HCT116 (cell line): ENCODE results near the gene MARS1. TPM values are rescaled to one million over a fixed set of nuclear protein-coding genes. Genes with fewer than 3 reads are reported as not detected.

Experiments used
- ATAC-seq: fragments of 200-7000 bp; cut with Tn5 transposase; 2 replicates; pipeline ENCODE4 v1.9.1; 2020; ENCODE audit warnings: mild to moderate bottlenecking, moderate library complexity
- BruUV-seq: library from RNA; stranded (reverse); fragments of 400-500 nt; replicated peaks from 2 replicates; lab custom pipeline; 2021; lab: Mats Ljungman, UMichigan
- CTCF ChIA-PET: fragments of 300-600 bp; sonication (Branson Sonifier 250); formaldehyde crosslinking; loops from one replicate; lab custom pipeline; 2021; ENCODE audit warnings: antibody characterized with exemption; lab: Charles Lee
- POLR2A ChIA-PET: fragments of 300-600, 350-600 bp; sonication (Branson Sonifier 250); formaldehyde crosslinking; loops from one replicate; lab custom pipeline; 2021; ENCODE audit warnings: antibody characterized with exemption; lab: Charles Lee
- RAD21 ChIA-PET, 2 experiments: fragments of 300-600 bp; sonication (Branson Sonifier 250); formaldehyde crosslinking; loops; one replicate each; lab custom pipeline; 2023; ENCODE audit warnings: low total read pairs in 2 of 2; ENCODE audit not compliant: uncharacterized antibody in 2 of 2, unreplicated experiment in 2 of 2, low non-redundant PET in 1 of 2; lab: Charles Lee
- DNase-seq: peaks from one replicate; pipeline ENCODE4 v3.0.0-alpha.2; 2010; ENCODE audit warnings: low read depth, low spot score
- H2AFZ ChIP-seq: fragments of 200-600 bp; shearing (Covaris generic), sonication (generic); 2 replicates; pipeline ENCODE4 v1.6.1; 2017; ENCODE audit warnings: low read depth, mixed run types, mixed read lengths, antibody characterized with exemption, low read length; ENCODE audit not compliant: poor library complexity, severe bottlenecking
- H3K27ac ChIP-seq: 2 replicates; pipeline ENCODE4 v1.5.1; 2012; ENCODE audit warnings: low read depth, low read length
- H3K27me3 ChIP-seq: fragments of 200-600 bp; sonication (generic); 2 replicates; pipeline ENCODE4 v1.6.1; 2016; ENCODE audit warnings: mixed run types, low read length, mixed read lengths; ENCODE audit not compliant: insufficient read depth
- H3K36me3 ChIP-seq, 2 experiments: fragments of 200-500 bp in 1 of 2; fragments of 200-600 bp in 1 of 2; sonication (Bioruptor generic) in 1 of 2; sonication (generic) in 1 of 2; 2 replicates each; pipeline versions ENCODE4 v1.5.1 to v1.6.1; 2014 to 2016; ENCODE audit warnings: low read length in 2 of 2, inconsistent platforms in 1 of 2, mixed read lengths in 1 of 2, mixed run types in 1 of 2; ENCODE audit not compliant: insufficient read depth in 2 of 2, control insufficient read depth in 1 of 2
- H3K4me1 ChIP-seq, 2 experiments: fragments of 200-600 bp in 1 of 2; sonication (generic) in 1 of 2; 2 replicates each; pipeline versions ENCODE4 v1.5.1 to v1.6.1; 2012 to 2017; ENCODE audit warnings: low read length in 2 of 2, inconsistent platforms in 1 of 2, mild to moderate bottlenecking in 1 of 2, mixed read lengths in 1 of 2, mixed run types in 1 of 2, moderate library complexity in 1 of 2; ENCODE audit not compliant: insufficient read depth in 2 of 2, control insufficient read depth in 1 of 2
- H3K4me2 ChIP-seq: fragments of 200-600 bp; sonication (generic); 2 replicates; pipeline ENCODE4 v1.6.1; 2017; ENCODE audit warnings: mixed run types, low read length, mixed read lengths
- H3K4me3 ChIP-seq, 2 experiments: fragments of 200-600 bp in 1 of 2; sonication (generic) in 1 of 2; replicated peaks in 1 of 2; 2 replicates each; pipeline ENCODE4 v1.5.1; 2011 to 2016; ENCODE audit warnings: low read length in 2 of 2, control low read depth in 1 of 2, low read depth in 1 of 2, mild to moderate bottlenecking in 1 of 2, mixed read lengths in 1 of 2, mixed run types in 1 of 2
- H3K79me2 ChIP-seq: fragments of 200-600 bp; sonication (generic); 2 replicates; pipeline ENCODE4 v1.6.1; 2017; ENCODE audit warnings: mild to moderate bottlenecking, mixed run types, low read length, moderate library complexity, mixed read lengths; ENCODE audit not compliant: insufficient read depth
- H3K9ac ChIP-seq: fragments of 200-600 bp; sonication (generic); 2 replicates; pipeline ENCODE4 v1.6.1; 2016; ENCODE audit warnings: low read length, mixed read lengths
- H3K9me2 ChIP-seq: fragments of 200-600 bp; sonication (generic), shearing (Covaris generic); 2 replicates; pipeline ENCODE4 v1.6.1; 2017; ENCODE audit warnings: mixed run types, mild to moderate bottlenecking, moderate library complexity; ENCODE audit not compliant: insufficient read depth
- H3K9me3 ChIP-seq, 2 experiments: fragments of 200-500 bp in 1 of 2; fragments of 200-600 bp in 1 of 2; sonication (Bioruptor generic) in 1 of 2; sonication (generic) in 1 of 2; 2 replicates each; pipeline ENCODE4 v1.6.1; 2014 to 2017; ENCODE audit warnings: low read length in 2 of 2, mixed read lengths in 2 of 2, inconsistent platforms in 1 of 2, low read depth in 1 of 2, mild to moderate bottlenecking in 1 of 2, mixed run types in 1 of 2, moderate library complexity in 1 of 2; ENCODE audit not compliant: control insufficient read depth in 1 of 2, insufficient read depth in 1 of 2
- H4K20me1 ChIP-seq: fragments of 200-600 bp; sonication (generic), shearing (Covaris generic); 2 replicates; pipeline ENCODE4 v1.6.1; 2017; ENCODE audit warnings: mixed run types, mild to moderate bottlenecking, moderate library complexity; ENCODE audit not compliant: insufficient read depth
- ATF3 ChIP-seq: IDR thresholded peaks from 2 replicates; pipeline ENCODE4 v1.6.1; 2012
- CBX3 ChIP-seq: IDR thresholded peaks from 2 replicates; pipeline ENCODE4 v1.6.1; 2012; ENCODE audit warnings: low read depth
- CTCF ChIP-seq, 3 experiments: fragments of 200-600 bp in 1 of 3; sonication (generic) in 1 of 3; IDR thresholded peaks in 2 of 3; conservative IDR thresholded peaks in 1 of 3; 2 replicates each; pipeline ENCODE4 v1.5.1; 2012 to 2017; ENCODE audit warnings: low read depth in 2 of 3, low read length in 2 of 3, antibody characterized with exemption in 1 of 3, borderline replicate concordance in 1 of 3, control low read depth in 1 of 3, mild to moderate bottlenecking in 1 of 3, mixed read lengths in 1 of 3, mixed run types in 1 of 3, moderate library complexity in 1 of 3; ENCODE audit not compliant: insufficient read depth in 1 of 3
- EGR1 ChIP-seq: IDR thresholded peaks from 2 replicates; pipeline ENCODE4 v1.6.1; 2012; ENCODE audit warnings: low read depth
- ELF1 ChIP-seq: IDR thresholded peaks from 2 replicates; pipeline ENCODE4 v1.6.1; 2012; ENCODE audit warnings: low read depth, borderline replicate concordance
- EZH2 ChIP-seq: fragments of 200-600 bp; sonication (generic); IDR thresholded peaks from 2 replicates; pipeline ENCODE4 v1.6.1; 2017; ENCODE audit warnings: antibody characterized with exemption, mixed run types
- EZH2phosphoT487 ChIP-seq: fragments of 200-600 bp; IDR thresholded peaks from 2 replicates; pipeline ENCODE4 v1.6.1; 2018; ENCODE audit warnings: antibody characterized with exemption, borderline replicate concordance
- JUND ChIP-seq: IDR thresholded peaks from 2 replicates; pipeline ENCODE4 v1.6.1; 2012
- POLR2A ChIP-seq: IDR thresholded peaks from 2 replicates; pipeline ENCODE4 v1.7.0; 2011; ENCODE audit warnings: borderline replicate concordance; ENCODE audit not compliant: insufficient read depth, insufficient read length; ENCODE audit errors: extremely low read depth
- POLR2AphosphoS5 ChIP-seq: IDR thresholded peaks from 2 replicates; pipeline ENCODE4 v1.6.1; 2011; ENCODE audit warnings: mild to moderate bottlenecking, low read depth, low read length, moderate library complexity
- RAD21 ChIP-seq: IDR thresholded peaks from 2 replicates; pipeline ENCODE4 v1.6.1; 2012; ENCODE audit warnings: low read depth, mild to moderate bottlenecking
- SIN3A ChIP-seq: IDR thresholded peaks from 2 replicates; pipeline ENCODE4 v1.6.1; 2012; ENCODE audit warnings: low read depth
- SP1 ChIP-seq: IDR thresholded peaks from 2 replicates; pipeline ENCODE4 v1.6.1; 2012; ENCODE audit warnings: low read depth
- SRF ChIP-seq: IDR thresholded peaks from 2 replicates; pipeline ENCODE4 v1.6.1; 2012; ENCODE audit warnings: low read depth
- YY1 ChIP-seq: IDR thresholded peaks from 2 replicates; pipeline ENCODE4 v1.6.1; 2011; ENCODE audit warnings: low read length, low read depth, moderate library complexity, mild to moderate bottlenecking; ENCODE audit not compliant: insufficient replicate concordance; ENCODE audit errors: extremely low read depth
- ZBTB33 ChIP-seq: IDR thresholded peaks from 2 replicates; pipeline ENCODE4 v1.6.1; 2011; ENCODE audit warnings: mild to moderate bottlenecking, low read length, moderate library complexity; ENCODE audit not compliant: insufficient replicate concordance; ENCODE audit errors: extremely low read depth
- ZNF274 ChIP-seq: fragments of 200-500 bp; sonication (Bioruptor generic); IDR thresholded peaks from 2 replicates; pipeline ENCODE4 v1.6.1; 2014; ENCODE audit warnings: mild to moderate bottlenecking, low read depth, low read length, inconsistent platforms
- intact Hi-C: fragments of 100-400 bp; cut with micrococcal nuclease; formaldehyde crosslinking; loops from 2 replicates; pipeline ENCODE4 v1.10.0; 2022
- total RNA-seq: library from RNA; stranded (reverse); gene quantifications from one replicate; pipeline ENCODE4 v1.2.1, GENCODE V29; 2021; ENCODE audit not compliant: unreplicated experiment

The MARS1 gene
- total RNA-seq, 1 experiment from 2014 or later, result 344 TPM

GRCh38 chr12:57471661-57472060, 16.2 kb upstream of the MARS1 start:
- H3K9ac ChIP-seq, result no peak overlapping the region
- POLR2A ChIA-PET, result no interaction called here
- no peaks in the 10 kb centered on the region for H3K4me1 ChIP-seq

More at GRCh38 chr12:57471661-57472060, 16.2 kb upstream of the MARS1 start:
- no peak for DNase-seq
- CTCF ChIA-PET, result interaction anchor here (0.7 kb wide), 1 partner anchor 8 kb away, joined by 3 read pairs; no protein-coding TSS in a partner anchor
- Histone ChIP-seq H3K36me3 (no peaks in the 10 kb centered on the region), H3K27ac (no peak overlapping the region), H2AFZ (no peak overlapping the region), H3K27me3 (peaks cover 38% of the 10 kb centered on the region), H3K9me2 (no peaks in the 10 kb centered on the region), H3K9me3 (no peaks in the 10 kb centered on the region), H4K20me1 (no peaks in the 10 kb centered on the region), H3K4me3 (no peak overlapping the region), H3K79me2 (no peaks in the 10 kb centered on the region), H3K4me2 (no peak overlapping the region)
- RAD21 ChIA-PET, result no interaction called here
- ATAC-seq, result no peak
- intact Hi-C loops, result no loop called here
- no TSS peak for BruUV-seq
- TF ChIP-seq ATF3, result no peak
- no peak for TF ChIP-seq ZBTB33
- TF ChIP-seq POLR2A, result no peak
- no peak for TF ChIP-seq ZNF274
- no peak for TF ChIP-seq EZH2phosphoT487
- no peak for TF ChIP-seq SRF
- TF ChIP-seq SP1, result no peak
- TF ChIP-seq POLR2AphosphoS5, result no peak
- TF ChIP-seq ELF1, result no peak
- no peak for TF ChIP-seq CTCF (IDR thresholded peaks at IDR 0.05 in 2 of 3, conservative IDR thresholded peaks at IDR 0.05 in 1 of 3; ENCODE audit: borderline replicate concordance in 1 of 3, insufficient read depth in 1 of 3, low read depth in 2 of 3, low read length in 2 of 3)
- TF ChIP-seq YY1, result no peak
- no peak for TF ChIP-seq CBX3
- TF ChIP-seq SIN3A, result no peak
- no peak for TF ChIP-seq EGR1
- no peak for TF ChIP-seq RAD21
- TF ChIP-seq EZH2, result no peak
- no peak for TF ChIP-seq JUND
